Stimulated activated CD4-positive, alpha-beta T cell treated with anti-CD3 and anti-CD28 coated beads, TNF-alpha, amount 100 ng/mL, for 4 hours (primary cell): ENCODE results near the gene LLGL2.
"Not testable (repeated sequence)": the region's sequence is repeated elsewhere in the genome, so short reads cannot be mapped to it uniquely, and the experiment has no call there.

Experiments used
- DNase-seq, 3 experiments: peaks; one replicate each; pipeline ENCODE4 v3.0.0-alpha.2; 2020; ENCODE audit warnings: low read depth in 3 of 3

LLGL2 gene

GRCh38 chr17:75524970-75525805 lies at the start of gene LLGL2:
LLGL2 (plus strand) TSS chr17:75525697; CDS start chr17:75543427, 17,730 bp downstream.
- peak; percentile 62 to 75 (median 68) for DNase-seq

- DNase-seq: no peak
Measured at GRCh38 chr17:75475851-75476250, 49.6 kb upstream of the LLGL2 start.

- no peak for DNase-seq
Measured at GRCh38 chr17:75476271-75476671, 49.2 kb upstream of the LLGL2 start.

- no peak for DNase-seq
Measured at GRCh38 chr17:75476752-75477489, 48.6 kb upstream of the LLGL2 start.

- not testable (repeated sequence) for DNase-seq
Measured at GRCh38 chr17:75477490-75477862, 48.0 kb upstream of the LLGL2 start.

GRCh38 chr17:75478508-75478907 lies 47.0 kb upstream of the LLGL2 start:
- DNase-seq: no peak

- no peak for DNase-seq
Measured at GRCh38 chr17:75480281-75480680, 45.2 kb upstream of the LLGL2 start.

GRCh38 chr17:75481194-75482068 lies 44.1 kb upstream of the LLGL2 start:
- DNase-seq: no peak

- no peak for DNase-seq
Measured at GRCh38 chr17:75482098-75482942, 43.2 kb upstream of the LLGL2 start.

GRCh38 chr17:75485688-75486087 lies 39.8 kb upstream of the LLGL2 start:
- DNase-seq: no peak

- DNase-seq: no peak
Measured at GRCh38 chr17:75486151-75486550, 39.3 kb upstream of the LLGL2 start.

GRCh38 chr17:75486951-75487350 lies 38.5 kb upstream of the LLGL2 start:
- DNase-seq: no peak

- DNase-seq: peak in 2 of 3 experiments; percentile 9
Measured at GRCh38 chr17:75487351-75488070, 38.0 kb upstream of the LLGL2 start.

GRCh38 chr17:75488693-75489510 lies 36.6 kb upstream of the LLGL2 start:
- DNase-seq: no peak

- DNase-seq: no peak
Measured at GRCh38 chr17:75489511-75489955, 36.0 kb upstream of the LLGL2 start.

- DNase-seq: no peak
Measured at GRCh38 chr17:75490173-75490743, 35.2 kb upstream of the LLGL2 start.

- DNase-seq: no peak
Measured at GRCh38 chr17:75490953-75491649, 34.4 kb upstream of the LLGL2 start.

- DNase-seq: no peak
Measured at GRCh38 chr17:75491680-75492079, 33.8 kb upstream of the LLGL2 start.
